Trophoblast cell (in vitro differentiated cells and primary cell): ENCODE data around the gene CELA1. TPM values are rescaled to one million over a fixed set of nuclear protein-coding genes. Genes with fewer than 3 reads are reported as not detected.

Experiments used
- DNase-seq, 2 donors: peaks; one replicate each; pipeline ENCODE4 v3.0.0-alpha.2; 2016
- H2AFZ ChIP-seq: 2 replicates; pipeline ENCODE4 v1.6.1; 2013; ENCODE audit warnings: low read length, moderate library complexity, mild to moderate bottlenecking; ENCODE audit not compliant: insufficient read depth, poor library complexity
- H2AK5ac ChIP-seq: 2 replicates; pipeline ENCODE4 v1.6.1; 2013; ENCODE audit warnings: mild to moderate bottlenecking, low read length
- H2BK120ac ChIP-seq: 2 replicates; pipeline ENCODE4 v1.6.1; 2013; ENCODE audit warnings: low read length, mild to moderate bottlenecking, moderate library complexity; ENCODE audit not compliant: insufficient read depth, poor library complexity
- H2BK12ac ChIP-seq: 2 replicates; pipeline ENCODE4 v1.6.1; 2013; ENCODE audit warnings: mild to moderate bottlenecking, low read length, moderate library complexity
- H2BK5ac ChIP-seq: 2 replicates; pipeline ENCODE4 v1.6.1; 2013; ENCODE audit warnings: low read length, low read depth, moderate library complexity, mild to moderate bottlenecking; ENCODE audit not compliant: poor library complexity
- H3K14ac ChIP-seq: 2 replicates; pipeline ENCODE4 v1.6.1; 2013; ENCODE audit warnings: mild to moderate bottlenecking, low read length
- H3K18ac ChIP-seq: 2 replicates; pipeline ENCODE4 v1.6.1; 2013; ENCODE audit warnings: mild to moderate bottlenecking, low read length
- H3K23ac ChIP-seq: 2 replicates; pipeline ENCODE4 v1.6.1; 2013; ENCODE audit warnings: low read length
- H3K27ac ChIP-seq: 2 replicates; pipeline ENCODE4 v1.5.1; 2013; ENCODE audit warnings: low read depth, mild to moderate bottlenecking, inconsistent platforms, low read length, moderate library complexity
- H3K27me3 ChIP-seq: 2 replicates; pipeline ENCODE4 v1.6.1; 2013; ENCODE audit warnings: inconsistent platforms, mild to moderate bottlenecking, low read length, moderate library complexity; ENCODE audit not compliant: insufficient read depth
- H3K36me3 ChIP-seq, 2 experiments: 1 replicate in 1 of 2; 2 replicates in 1 of 2; pipeline ENCODE4 v1.6.1; 2013; ENCODE audit warnings: low read length in 2 of 2, mild to moderate bottlenecking in 2 of 2, moderate library complexity in 1 of 2; ENCODE audit not compliant: insufficient read depth in 2 of 2, control insufficient read depth in 1 of 2
- H3K4ac ChIP-seq: 2 replicates; pipeline ENCODE4 v1.6.1; 2013; ENCODE audit warnings: low read depth, mild to moderate bottlenecking, low read length, moderate library complexity
- H3K4me1 ChIP-seq, 2 experiments: 1 replicate in 1 of 2; 2 replicates in 1 of 2; pipeline ENCODE4 v1.6.1; 2013; ENCODE audit warnings: low read length in 2 of 2, mild to moderate bottlenecking in 2 of 2, moderate library complexity in 1 of 2; ENCODE audit not compliant: insufficient read depth in 2 of 2, control insufficient read depth in 1 of 2
- H3K4me2 ChIP-seq: 2 replicates; pipeline ENCODE4 v1.6.1; 2013; ENCODE audit warnings: inconsistent platforms, mild to moderate bottlenecking, low read length, moderate library complexity
- H3K4me3 ChIP-seq: 2 replicates; pipeline ENCODE4 v1.5.1; 2013; ENCODE audit warnings: mild to moderate bottlenecking, low read depth, low read length, inconsistent platforms
- H3K79me1 ChIP-seq: one replicate; pipeline ENCODE4 v1.6.1; 2013; ENCODE audit warnings: low read length
- H3K79me2 ChIP-seq: 2 replicates; pipeline ENCODE4 v1.6.1; 2013; ENCODE audit warnings: low read length, mild to moderate bottlenecking; ENCODE audit not compliant: control insufficient read depth, insufficient read depth, poor library complexity
- H3K9ac ChIP-seq: 2 replicates; pipeline ENCODE4 v1.6.1; 2013; ENCODE audit warnings: mild to moderate bottlenecking, low read length
- H3K9me3 ChIP-seq: 2 replicates; pipeline ENCODE4 v1.6.1; 2013; ENCODE audit warnings: low read depth, mild to moderate bottlenecking, control low read depth, inconsistent platforms, low read length; ENCODE audit not compliant: insufficient read depth
- H4K12ac ChIP-seq: 2 replicates; pipeline ENCODE4 v1.6.1; 2013; ENCODE audit warnings: low read depth, mild to moderate bottlenecking, low read length, moderate library complexity
- H4K8ac ChIP-seq: 2 replicates; pipeline ENCODE4 v1.6.1; 2013; ENCODE audit warnings: low read depth, mild to moderate bottlenecking, low read length, moderate library complexity
- H4K91ac ChIP-seq: one replicate; pipeline ENCODE4 v1.6.1; 2013; ENCODE audit warnings: low read depth, mild to moderate bottlenecking, low read length, moderate library complexity
- WGBS: extraction: QIAGEN DNeasy Blood & Tissue Kit; methylation state at CpG from one replicate; pipeline ENCODE4 v1.1.7; 2013; ENCODE audit warnings: missing lambda C conversion rate; ENCODE audit not compliant: insufficient read length, insufficient coverage; ENCODE audit errors: extremely low coverage; 5-methylcytosine and 5-hydroxymethylcytosine counted together
- polyA plus RNA-seq: library from polyadenylated mRNA; stranded (reverse); fragments of 200-250 nt; gene quantifications from 2 replicates; pipeline ENCODE4 v1.2.3, GENCODE V29; 2013

The CELA1 gene
- polyA plus RNA-seq: not detected in 2 replicates

- Histone ChIP-seq H3K4me1 (peaks cover 14 to 20% of the 10 kb centered on the region in 2 experiments), H3K36me3 (peaks cover 0 to 4% of the 10 kb centered on the region in 2 experiments), H3K18ac (no peak within 1 kb of the TSS), H2AFZ (no peak within 1 kb of the TSS), H3K79me2 (no peaks in the 10 kb centered on the region), H3K4me2 (no peak within 1 kb of the TSS), H3K9me3 (no peaks in the 10 kb centered on the region), H3K27me3 (no peaks in the 10 kb centered on the region), H3K14ac (peak within 1 kb of the TSS; percentile 46), H4K8ac (no peak within 1 kb of the TSS), H3K9ac (no peak within 1 kb of the TSS), H2BK120ac (peak within 1 kb of the TSS; percentile 44), H4K91ac (peak within 1 kb of the TSS; percentile 63), H4K12ac (no peak within 1 kb of the TSS), H3K4ac (no peak within 1 kb of the TSS), H2BK5ac (no peak within 1 kb of the TSS), H2AK5ac (peak within 1 kb of the TSS; percentile 71), H3K4me3 (no peak within 1 kb of the TSS), H3K79me1 (peaks cover 15% of the 10 kb centered on the region), H3K27ac (no peak within 1 kb of the TSS), H2BK12ac (peak within 1 kb of the TSS; percentile 90), H3K23ac (no peak within 1 kb of the TSS)
- no CpG with 5 or more reads among the region's 3 CpGs for WGBS
- no peak for DNase-seq
These were observed at the start of gene CELA1 for GRCh38 chr12:51346581-51346980. TSS of gene CELA1 (minus strand) at chr12:51346679. CDS start at chr12:51346638, 41 bp downstream.

DNA sequence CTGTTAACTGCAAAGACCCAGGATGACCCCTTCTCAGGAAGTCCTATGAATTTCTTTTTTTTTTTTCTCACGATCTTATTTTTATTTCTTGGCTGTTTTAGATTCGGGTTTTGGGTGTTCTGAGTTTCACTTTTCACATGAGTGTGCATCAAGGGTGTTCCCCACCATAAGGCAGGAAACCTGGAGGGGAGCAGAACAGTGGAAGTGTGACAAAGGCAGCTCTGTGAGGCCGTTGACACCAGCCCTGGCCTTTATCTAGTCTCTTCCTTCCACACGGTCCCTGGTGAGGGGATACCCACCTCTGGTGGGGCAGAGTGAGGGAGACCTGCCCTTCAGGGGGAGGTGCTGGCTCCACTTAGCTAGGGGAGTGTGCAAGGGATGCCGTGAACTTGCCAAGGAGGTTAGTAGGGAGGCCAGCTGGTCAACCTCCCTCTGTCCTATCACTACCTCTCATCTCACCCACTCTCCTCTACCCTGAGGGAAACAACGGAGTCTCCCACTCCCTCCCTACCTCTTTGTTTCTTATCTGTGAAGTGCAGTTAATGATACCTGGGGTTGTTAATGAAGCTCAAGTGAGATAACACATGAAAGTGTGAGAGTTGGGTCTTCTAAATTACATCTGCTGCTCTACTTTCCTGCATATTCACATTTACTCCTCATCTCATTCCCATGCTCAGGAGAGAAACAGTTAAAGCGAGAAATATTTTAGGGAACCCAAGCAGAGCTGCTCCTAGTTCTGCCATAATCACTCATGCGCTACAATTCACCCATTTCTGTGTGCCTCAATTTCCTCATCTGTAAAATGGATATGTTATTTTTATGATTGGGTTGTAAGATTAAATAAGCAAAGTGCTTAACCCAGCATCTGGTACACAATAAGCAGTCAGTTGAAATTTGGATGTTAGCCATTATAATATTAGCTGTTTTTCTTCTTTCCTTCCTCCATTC lies 49.1 kb upstream of the CELA1 start:
- peak overlapping the region; percentile 37 for H2BK5ac ChIP-seq
- peaks cover 16 to 20% of the 10 kb centered on the region in 2 experiments for H3K4me1 ChIP-seq
- H3K23ac ChIP-seq: no peak overlapping the region
- WGBS: no CpG with 5 or more reads among the region's 8 CpGs
- H3K4me2 ChIP-seq: no peak overlapping the region
- peak overlapping the region; percentile 25 for H3K27ac ChIP-seq
- peak overlapping the region; percentile 50 for H3K18ac ChIP-seq
- H3K79me2 ChIP-seq: peaks cover 14% of the 10 kb centered on the region
- peak overlapping the region; percentile 46 for H3K4ac ChIP-seq
- peak overlapping the region; percentile 67 for H4K91ac ChIP-seq
- peak overlapping the region; percentile 33 for H3K14ac ChIP-seq
- H2BK120ac ChIP-seq: peak overlapping the region; percentile 1
- no peak for DNase-seq
- no peaks in the 10 kb centered on the region for H3K27me3 ChIP-seq
- no peak overlapping the region for H4K12ac ChIP-seq
- H3K9me3 ChIP-seq: no peaks in the 10 kb centered on the region
- no peak overlapping the region for H3K4me3 ChIP-seq
- no peak overlapping the region for H2AFZ ChIP-seq
- peaks cover 32% of the 10 kb centered on the region for H3K79me1 ChIP-seq
- no peak overlapping the region for H3K9ac ChIP-seq
- peak overlapping the region; percentile 15 for H4K8ac ChIP-seq
- H2BK12ac ChIP-seq: peak overlapping the region; percentile 55
- H3K36me3 ChIP-seq: peaks cover 9 to 13% of the 10 kb centered on the region in 2 experiments
- peak overlapping the region; percentile 42 for H2AK5ac ChIP-seq

DNA sequence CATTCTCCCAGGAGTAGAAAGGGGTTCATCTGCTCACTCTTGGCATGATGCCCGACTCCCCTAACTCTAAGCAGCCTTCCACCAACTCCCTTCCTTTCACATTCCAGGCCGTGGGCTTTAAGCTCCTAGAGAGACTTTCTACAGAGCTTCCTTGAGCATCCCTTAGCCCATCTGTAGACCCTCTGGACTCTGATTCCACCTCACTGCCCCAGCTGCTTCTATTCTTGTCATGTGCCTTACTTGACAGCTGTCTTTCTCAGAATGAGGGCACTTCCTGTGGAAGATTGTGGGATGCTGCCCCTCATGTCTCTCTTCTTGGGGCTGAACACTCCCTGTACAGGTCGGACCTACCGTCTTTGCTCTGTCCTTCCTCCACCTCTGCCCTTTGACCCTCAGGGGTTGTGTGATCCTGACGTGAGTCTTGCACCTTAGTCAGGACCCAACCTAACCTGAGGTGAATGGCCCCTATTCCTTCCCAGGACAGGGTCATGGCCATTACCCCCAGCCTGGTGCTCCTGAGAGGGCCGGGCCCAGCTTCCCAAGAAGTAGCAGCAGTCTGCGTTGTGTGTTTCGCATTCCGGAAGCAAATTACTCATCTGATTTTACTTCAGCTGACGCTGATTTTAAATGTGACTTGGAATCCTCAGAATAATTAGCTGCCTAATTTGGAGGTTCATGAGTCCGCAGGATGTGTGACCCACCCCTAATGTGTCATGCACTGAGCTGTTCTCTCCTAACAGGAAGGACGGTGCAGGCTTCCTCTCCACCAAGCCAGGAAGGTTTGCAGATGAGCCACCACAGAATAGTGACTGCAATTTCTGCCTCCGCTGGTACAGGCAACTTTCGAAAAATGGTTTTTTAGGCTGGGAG lies 47.4 kb upstream of the CELA1 start:
- no CpG with 5 or more reads among the region's 14 CpGs for WGBS

More for the DNA sequence above, 47.4 kb upstream of the CELA1 start:
- Histone ChIP-seq H3K27ac (peak overlapping the region; percentile 71), H3K18ac (peak overlapping the region; percentile 42), H2BK5ac (peak overlapping the region; percentile 4), H2AFZ (no peak overlapping the region), H4K12ac (no peak overlapping the region), H4K91ac (peak overlapping the region; percentile 85), H3K23ac (no peak overlapping the region), H4K8ac (peak overlapping the region; percentile 36), H2BK12ac (peak overlapping the region; percentile 0), H3K9ac (no peak overlapping the region), H3K4me1 (peaks cover 24% of the 10 kb centered on the region in 2 experiments), H3K79me2 (peaks cover 18% of the 10 kb centered on the region), H2AK5ac (peak overlapping the region; percentile 41), H3K4me2 (peak overlapping the region; percentile 40), H3K9me3 (no peaks in the 10 kb centered on the region), H3K27me3 (no peaks in the 10 kb centered on the region), H3K4me3 (no peak overlapping the region), H3K36me3 (peaks cover 9 to 13% of the 10 kb centered on the region in 2 experiments), H3K4ac (peak overlapping the region; percentile 82), H3K79me1 (peaks cover 43% of the 10 kb centered on the region), H3K14ac (peak overlapping the region; percentile 74), H2BK120ac (peak overlapping the region; percentile 84)
- DNase-seq: peak; percentile 15 to 47
